ENCODE measurements around the gene RNF166.

The RNF166 gene

DNA sequence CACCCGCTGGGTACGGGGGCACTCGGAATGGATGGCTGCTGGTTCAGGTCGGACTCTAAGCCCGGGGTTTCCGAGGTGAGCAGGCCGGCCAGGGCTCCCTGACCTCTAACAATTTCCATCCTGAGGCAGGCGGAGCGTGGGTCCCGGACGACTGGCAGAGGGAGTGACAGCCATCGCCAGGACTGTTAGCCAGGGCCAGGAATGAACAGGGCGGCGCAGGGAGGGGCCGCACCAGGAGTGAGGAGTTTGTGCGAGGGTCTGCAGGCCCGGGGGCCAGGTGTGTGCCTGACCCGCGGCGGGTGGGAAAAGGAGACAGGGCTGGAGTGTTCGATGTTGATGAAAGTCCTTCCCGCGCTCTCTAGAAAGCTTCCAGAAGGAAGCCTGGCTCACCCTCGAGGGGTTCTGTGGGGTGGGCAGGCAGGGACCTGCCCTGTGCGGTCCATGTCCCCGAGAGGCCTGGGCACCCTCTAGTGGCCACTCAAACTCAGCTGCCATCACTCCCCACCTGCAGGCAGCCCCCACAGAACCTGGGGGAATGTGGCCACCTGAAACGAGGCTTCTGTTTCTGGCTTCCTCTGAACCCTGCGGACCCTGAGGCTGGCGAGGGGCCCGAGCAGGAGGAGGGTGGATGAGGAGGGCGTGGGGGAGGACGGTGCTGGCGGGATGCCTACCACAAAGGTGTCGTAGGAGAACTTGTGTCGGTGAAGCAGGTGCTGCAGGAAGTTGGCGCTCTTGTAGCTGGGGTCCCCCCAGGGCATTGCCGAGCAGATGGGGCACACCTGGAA, 8.2 kb downstream of the RNF166 start:
- no peaks in the 10 kb centered on the region for H3K9me3 ChIP-seq (ENCODE audit: insufficient read depth, low read length)
- H3K36me3 ChIP-seq (ENCODE audit: insufficient read depth, insufficient read length, low read length), result peaks cover 78% of the 10 kb centered on the region
- peaks cover 7% of the 10 kb centered on the region for H3K4me1 ChIP-seq (ENCODE audit: insufficient read depth, insufficient read length)
- H3K9ac ChIP-seq (ENCODE audit: insufficient read length, low read depth), result no peak overlapping the region
- DNase-seq (ENCODE audit: low read depth, low spot score), result no peak
- no peak for TF ChIP-seq SUZ12 (IDR thresholded peaks at IDR 0.05; ENCODE audit: extremely low read depth, insufficient read depth, insufficient read length)
- no peak for TF ChIP-seq YY1 (IDR thresholded peaks at IDR 0.05; ENCODE audit: insufficient read depth, insufficient read length)
- no peak for TF ChIP-seq ZNF274 (IDR thresholded peaks at IDR 0.05; ENCODE audit: low read depth, low read length)
- H3K27me3 ChIP-seq (ENCODE audit: insufficient read depth, insufficient read length), result no peaks in the 10 kb centered on the region
- H3K4me3 ChIP-seq (ENCODE audit: insufficient read length, low read depth), result no peak overlapping the region

DNA sequence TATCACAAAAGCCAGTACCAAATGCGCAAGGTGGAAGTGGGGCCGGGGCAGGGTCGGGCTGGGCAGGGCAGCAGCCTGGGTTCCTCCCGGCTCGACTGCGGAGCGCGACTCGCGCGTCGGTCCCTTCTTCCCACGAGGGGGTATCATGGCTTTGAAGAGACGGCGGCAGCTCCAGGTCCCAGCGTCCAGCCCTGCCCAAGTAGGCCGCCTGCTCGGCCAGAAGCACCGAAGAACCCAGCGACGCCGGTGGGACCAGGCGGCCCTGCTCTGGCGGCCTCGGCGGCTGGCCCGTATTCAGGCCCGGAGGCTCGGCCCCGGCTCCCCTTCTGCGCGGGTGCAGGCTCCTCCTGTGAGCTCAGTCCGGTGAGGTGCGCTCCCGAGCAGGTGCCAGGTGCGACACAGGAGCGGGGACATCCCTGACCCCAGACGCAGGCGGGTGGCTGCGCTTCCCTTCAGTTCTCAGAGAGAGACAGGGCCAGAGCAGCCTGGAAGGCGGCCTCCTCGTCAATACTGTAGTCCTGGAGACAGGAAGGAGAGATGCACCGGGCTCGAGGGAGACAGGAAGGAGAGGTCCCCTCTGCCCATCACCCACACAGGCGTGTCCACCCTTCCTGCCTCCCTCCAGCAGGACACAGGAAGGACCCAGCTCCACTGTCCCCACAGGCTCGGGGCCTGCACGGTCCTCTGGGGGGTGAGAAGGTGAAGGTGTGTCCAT, 8.9 kb downstream of the RNF166 start:
- no peak overlapping the region for H3K4me3 ChIP-seq (ENCODE audit: insufficient read length, low read depth)
- H3K9ac ChIP-seq (ENCODE audit: insufficient read length, low read depth), result no peak overlapping the region
- no peaks in the 10 kb centered on the region for H3K27me3 ChIP-seq (ENCODE audit: insufficient read depth, insufficient read length)
- TF ChIP-seq ZNF274 (IDR thresholded peaks at IDR 0.05; ENCODE audit: low read depth, low read length) (no peak), YY1 (IDR thresholded peaks at IDR 0.05; ENCODE audit: insufficient read depth, insufficient read length) (no peak), SUZ12 (IDR thresholded peaks at IDR 0.05; ENCODE audit: extremely low read depth, insufficient read depth, insufficient read length) (no peak)
- peaks cover 7% of the 10 kb centered on the region for H3K4me1 ChIP-seq (ENCODE audit: insufficient read depth, insufficient read length)
- no peak for DNase-seq (ENCODE audit: low read depth, low spot score)
- H3K36me3 ChIP-seq (ENCODE audit: insufficient read depth, insufficient read length, low read length), result peaks cover 70% of the 10 kb centered on the region
- no peaks in the 10 kb centered on the region for H3K9me3 ChIP-seq (ENCODE audit: insufficient read depth, low read length)

DNA sequence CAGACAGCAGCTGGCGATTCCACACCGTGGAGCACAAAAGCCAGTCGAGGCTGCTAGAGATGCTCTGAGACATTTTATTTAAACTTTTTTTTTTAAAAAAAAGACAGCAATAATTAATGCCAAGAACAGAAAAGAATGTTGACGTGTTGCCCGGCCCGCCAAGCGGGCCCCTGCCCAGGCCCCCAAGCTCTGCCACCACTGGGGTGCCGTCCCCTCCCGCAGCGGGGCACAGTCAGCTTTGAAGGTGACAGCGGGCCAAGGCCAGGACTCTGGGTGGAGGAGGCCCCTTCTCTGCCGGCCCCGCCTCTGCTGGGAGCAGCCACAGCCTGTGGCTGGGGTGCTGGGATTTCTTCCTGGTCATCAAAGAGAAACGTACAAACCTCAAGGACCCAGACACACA, 9.8 kb downstream of the RNF166 start:
- no peak for TF ChIP-seq ZNF274 (IDR thresholded peaks at IDR 0.05; ENCODE audit: low read depth, low read length)
- no peak for TF ChIP-seq SUZ12 (IDR thresholded peaks at IDR 0.05; ENCODE audit: extremely low read depth, insufficient read depth, insufficient read length)
- TF ChIP-seq YY1 (IDR thresholded peaks at IDR 0.05; ENCODE audit: insufficient read depth, insufficient read length), result no peak
- no peak for DNase-seq (ENCODE audit: low read depth, low spot score)
- Histone ChIP-seq H3K36me3 (ENCODE audit: insufficient read depth, insufficient read length, low read length) (peaks cover 63% of the 10 kb centered on the region), H3K4me1 (ENCODE audit: insufficient read depth, insufficient read length) (peaks cover 5% of the 10 kb centered on the region), H3K4me3 (ENCODE audit: insufficient read length, low read depth) (no peak overlapping the region), H3K9ac (ENCODE audit: insufficient read length, low read depth) (no peak overlapping the region), H3K9me3 (ENCODE audit: insufficient read depth, low read length) (no peaks in the 10 kb centered on the region), H3K27me3 (ENCODE audit: insufficient read depth, insufficient read length) (no peaks in the 10 kb centered on the region)

DNA sequence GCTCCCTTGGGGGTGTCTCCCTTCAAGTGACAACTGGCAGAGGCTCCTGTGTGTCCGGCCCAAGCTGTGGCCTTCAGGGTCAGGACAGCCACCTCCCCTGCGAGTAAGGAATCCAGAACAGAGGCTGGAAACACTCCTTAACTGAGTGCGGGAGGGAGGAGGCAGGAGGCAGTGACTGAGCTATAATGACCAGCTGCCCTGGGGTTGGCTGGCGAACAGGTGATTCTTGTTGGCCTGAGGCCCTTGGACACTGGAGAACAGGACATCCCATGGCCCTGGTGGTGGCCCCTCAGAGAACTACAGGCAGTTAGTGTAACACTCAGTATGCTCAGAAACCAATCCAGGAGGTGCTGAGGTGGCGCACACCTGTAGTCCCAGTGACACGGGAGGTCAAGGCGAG, 10.5 kb downstream of the RNF166 start:
- H3K9ac ChIP-seq (ENCODE audit: insufficient read length, low read depth), result no peak overlapping the region
- H3K4me1 ChIP-seq (ENCODE audit: insufficient read depth, insufficient read length), result peaks cover 6% of the 10 kb centered on the region
- DNase-seq (ENCODE audit: low read depth, low spot score), result no peak
- H3K4me3 ChIP-seq (ENCODE audit: insufficient read length, low read depth), result no peak overlapping the region
- peaks cover 3% of the 10 kb centered on the region for H3K27me3 ChIP-seq (ENCODE audit: insufficient read depth, insufficient read length)
- H3K9me3 ChIP-seq (ENCODE audit: insufficient read depth, low read length), result no peaks in the 10 kb centered on the region
- H3K36me3 ChIP-seq (ENCODE audit: insufficient read depth, insufficient read length, low read length), result peaks cover 59% of the 10 kb centered on the region
- TF ChIP-seq SUZ12 (IDR thresholded peaks at IDR 0.05; ENCODE audit: extremely low read depth, insufficient read depth, insufficient read length) (no peak), ZNF274 (IDR thresholded peaks at IDR 0.05; ENCODE audit: low read depth, low read length) (no peak), YY1 (IDR thresholded peaks at IDR 0.05; ENCODE audit: insufficient read depth, insufficient read length) (no peak)

DNA sequence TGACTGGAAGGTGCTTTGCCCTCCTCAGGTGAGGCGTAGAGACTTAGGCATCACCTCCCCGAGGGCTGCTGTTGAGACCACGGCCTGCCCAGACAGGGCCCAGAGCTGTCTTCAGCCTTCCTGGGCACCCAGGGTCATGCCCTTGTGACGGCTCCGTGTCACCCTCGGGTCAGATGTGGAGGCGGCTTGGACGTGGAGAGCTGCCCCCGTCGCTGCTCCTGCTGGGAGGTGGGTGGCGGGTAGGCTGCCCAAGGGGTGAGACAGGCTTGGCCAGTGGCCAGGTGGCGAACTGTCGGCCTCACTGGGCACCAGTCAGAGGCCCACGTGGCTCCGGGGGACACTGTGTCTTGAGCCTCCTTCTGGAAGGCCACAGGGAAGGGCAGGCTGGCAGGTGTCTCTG, 11.0 kb downstream of the RNF166 start:
- TF ChIP-seq YY1 (IDR thresholded peaks at IDR 0.05; ENCODE audit: insufficient read depth, insufficient read length) (no peak), SUZ12 (IDR thresholded peaks at IDR 0.05; ENCODE audit: extremely low read depth, insufficient read depth, insufficient read length) (no peak), ZNF274 (IDR thresholded peaks at IDR 0.05; ENCODE audit: low read depth, low read length) (no peak)
- no peak for DNase-seq (ENCODE audit: low read depth, low spot score)
- H3K4me3 ChIP-seq (ENCODE audit: insufficient read length, low read depth), result no peak overlapping the region
- H3K4me1 ChIP-seq (ENCODE audit: insufficient read depth, insufficient read length), result peaks cover 9% of the 10 kb centered on the region
- H3K27me3 ChIP-seq (ENCODE audit: insufficient read depth, insufficient read length), result peaks cover 8% of the 10 kb centered on the region
- no peaks in the 10 kb centered on the region for H3K9me3 ChIP-seq (ENCODE audit: insufficient read depth, low read length)
- peak overlapping the region; percentile 10 for H3K9ac ChIP-seq (ENCODE audit: insufficient read length, low read depth)
- H3K36me3 ChIP-seq (ENCODE audit: insufficient read depth, insufficient read length, low read length), result peaks cover 54% of the 10 kb centered on the region

DNA sequence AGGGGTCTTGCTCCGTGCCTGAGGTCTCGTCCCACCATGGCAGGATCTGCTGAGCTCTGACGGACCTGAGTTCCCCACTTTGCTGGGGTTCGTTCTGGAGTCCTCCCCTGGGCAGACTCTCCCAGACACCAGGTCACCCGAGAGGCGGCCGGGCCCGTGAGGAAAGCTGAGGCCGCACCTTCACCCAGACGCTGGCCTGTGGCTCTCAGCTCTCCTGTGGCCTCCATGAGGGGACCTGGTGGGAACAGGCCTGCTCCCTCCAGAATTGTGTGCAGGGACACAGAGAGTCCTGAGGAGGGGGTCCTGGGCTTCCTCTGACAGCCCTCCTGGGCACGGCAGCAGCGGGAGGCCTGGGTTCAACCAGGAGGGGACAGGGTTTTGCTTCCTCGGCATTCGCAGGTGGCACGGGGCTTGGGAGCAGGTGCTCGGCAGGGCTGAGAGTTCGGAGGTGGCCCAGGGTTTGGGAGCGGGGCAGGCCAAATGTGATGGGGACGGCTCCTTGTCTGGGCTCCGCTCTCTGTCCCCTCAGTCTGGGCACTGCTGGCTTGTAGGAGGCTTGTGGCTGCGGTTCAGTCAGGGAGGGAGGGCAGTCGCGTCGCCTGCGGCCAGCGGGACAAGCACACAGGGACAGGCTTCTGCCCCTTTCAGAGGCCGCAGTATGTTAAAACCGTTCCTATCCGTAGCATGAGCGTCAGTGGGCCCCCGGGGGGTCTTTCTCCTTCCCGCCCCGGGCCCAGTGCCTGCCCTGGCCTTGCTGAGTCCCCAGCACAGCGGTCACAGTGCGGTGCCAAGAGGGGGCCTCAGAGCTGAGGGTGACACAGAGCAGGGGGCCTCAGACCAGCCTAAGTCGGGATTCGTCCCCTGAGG, 11.8 kb downstream of the RNF166 start:
- H3K36me3 ChIP-seq (ENCODE audit: insufficient read depth, insufficient read length, low read length), result peaks cover 46% of the 10 kb centered on the region
- peaks cover 10% of the 10 kb centered on the region for H3K4me1 ChIP-seq (ENCODE audit: insufficient read depth, insufficient read length)
- H3K4me3 ChIP-seq (ENCODE audit: insufficient read length, low read depth), result no peak overlapping the region
- peaks cover 13% of the 10 kb centered on the region for H3K27me3 ChIP-seq (ENCODE audit: insufficient read depth, insufficient read length)
- peak overlapping the region; percentile 10 for H3K9ac ChIP-seq (ENCODE audit: insufficient read length, low read depth)
- no peaks in the 10 kb centered on the region for H3K9me3 ChIP-seq (ENCODE audit: insufficient read depth, low read length)
- DNase-seq (ENCODE audit: low read depth, low spot score), result no peak
- TF ChIP-seq YY1 (IDR thresholded peaks at IDR 0.05; ENCODE audit: insufficient read depth, insufficient read length), result no peak
- TF ChIP-seq ZNF274 (IDR thresholded peaks at IDR 0.05; ENCODE audit: low read depth, low read length), result no peak
- TF ChIP-seq SUZ12 (IDR thresholded peaks at IDR 0.05; ENCODE audit: extremely low read depth, insufficient read depth, insufficient read length), result no peak
